Measurements from ENCODE around the gene MT3.

MT3 gene

GRCh38 chr16:56632156-56632847, 43.0 kb downstream of the MT3 start, which contains the start of gene MT1M:
Gene MT1M, plus strand, starts transcription at chr16:56632659. Its CDS starts 73 bp downstream, at chr16:56632732.
- TF ChIP-seq CTCF (IDR thresholded peaks at IDR 0.05; ENCODE audit: low read depth, low read length), result no peak
- no peak within 1 kb of the TSS for H3K4me3 ChIP-seq (ENCODE audit: low read depth, low read length)

GRCh38 chr16:56632848-56633365, 43.6 kb downstream of the MT3 start:
- no peak overlapping the region for H3K4me3 ChIP-seq (ENCODE audit: low read depth, low read length)
- TF ChIP-seq CTCF (IDR thresholded peaks at IDR 0.05; ENCODE audit: low read depth, low read length), result no peak

GRCh38 chr16:56633535-56633934, 44.2 kb downstream of the MT3 start:
- no peak for TF ChIP-seq CTCF (IDR thresholded peaks at IDR 0.05; ENCODE audit: low read depth, low read length)
- H3K4me3 ChIP-seq (ENCODE audit: low read depth, low read length), result no peak overlapping the region

GRCh38 chr16:56634715-56635440, 45.5 kb downstream of the MT3 start:
- TF ChIP-seq CTCF (IDR thresholded peaks at IDR 0.05; ENCODE audit: low read depth, low read length), result no peak
- no peak overlapping the region for H3K4me3 ChIP-seq (ENCODE audit: low read depth, low read length)

GRCh38 chr16:56635441-56635967, 46.2 kb downstream of the MT3 start:
- H3K4me3 ChIP-seq (ENCODE audit: low read depth, low read length), result no peak overlapping the region
- no peak for TF ChIP-seq CTCF (IDR thresholded peaks at IDR 0.05; ENCODE audit: low read depth, low read length)

- H3K4me3 ChIP-seq (ENCODE audit: low read depth, low read length), result no peak overlapping the region
- no peak for TF ChIP-seq CTCF (IDR thresholded peaks at IDR 0.05; ENCODE audit: low read depth, low read length)
These were observed 47.5 kb downstream of the MT3 start for GRCh38 chr16:56636616-56637413.
